H1 (cell line): ENCODE data around the gene PRLH. TPM values are rescaled to one million over a fixed set of nuclear protein-coding genes. Genes with fewer than 3 reads are reported as not detected.

Experiments used
- CTCF ChIA-PET: fragments of 300-600 bp; sonication (Branson Sonifier 250); formaldehyde crosslinking; loops from one replicate; lab custom pipeline; 2021; ENCODE audit not compliant: partially characterized antibody; lab: Charles Lee
- POLR2A ChIA-PET: fragments of 300-600 bp; sonication (Branson Sonifier 250); formaldehyde crosslinking; loops from one replicate; lab custom pipeline; 2021; ENCODE audit warnings: inconsistent platforms; ENCODE audit not compliant: partially characterized antibody; lab: Charles Lee
- DNase-seq, 2 experiments: peaks; one replicate each; pipeline versions ENCODE4 v3.0.0 to v3.0.0-alpha.2; 2010 to 2022; ENCODE audit warnings: low spot score in 2 of 2, low read depth in 1 of 2, mixed read lengths in 1 of 2
- FAIRE-seq: peaks from 2 replicates; lab custom pipeline; 2011; peaks lifted over from hg19 to GRCh38; lab: Jason Lieb, UNC
- H2AFZ ChIP-seq: 2 replicates; pipeline ENCODE4 v1.8.1; 2012; ENCODE audit warnings: low read length, inconsistent platforms
- H2AK5ac ChIP-seq: 2 replicates; pipeline ENCODE4 v1.6.1; 2013; ENCODE audit warnings: low read depth, low read length
- H2BK120ac ChIP-seq: replicated peaks from 2 replicates; pipeline ENCODE3; 2013; ENCODE audit warnings: low read depth, low read length, inconsistent platforms
- H2BK12ac ChIP-seq: 2 replicates; pipeline ENCODE4 v1.6.1; 2013; ENCODE audit warnings: low read depth, low read length
- H2BK15ac ChIP-seq: 2 replicates; pipeline ENCODE4 v1.6.1; 2013; ENCODE audit warnings: low read length
- H2BK20ac ChIP-seq: 2 replicates; pipeline ENCODE4 v1.6.1; 2013; ENCODE audit warnings: low read length
- H2BK5ac ChIP-seq: 2 replicates; pipeline ENCODE4 v1.6.1; 2013; ENCODE audit warnings: low read depth, low read length
- H3K14ac ChIP-seq: 2 replicates; pipeline ENCODE4 v1.6.1; 2013; ENCODE audit warnings: inconsistent platforms; ENCODE audit not compliant: insufficient read length
- H3K18ac ChIP-seq: 2 replicates; pipeline ENCODE4 v1.6.1; 2013; ENCODE audit warnings: low read length; ENCODE audit errors: extremely low read depth
- H3K23ac ChIP-seq: 2 replicates; pipeline ENCODE4 v1.6.1; 2013; ENCODE audit warnings: inconsistent platforms; ENCODE audit not compliant: insufficient read length
- H3K23me2 ChIP-seq: 2 replicates; pipeline ENCODE4 v1.6.1; 2013; ENCODE audit warnings: low read depth, low read length
- H3K27ac ChIP-seq: 2 replicates; pipeline ENCODE4 v1.6.1; 2011; ENCODE audit warnings: low read depth, low read length, inconsistent platforms
- H3K27me3 ChIP-seq, 4 experiments: replicated peaks in 1 of 4; 1 replicate in 1 of 4; 2 replicates in 3 of 4; pipeline versions ENCODE4 v1.6.1 to v1.8.1; 2011 to 2013; ENCODE audit warnings: low read length in 3 of 4, mild to moderate bottlenecking in 3 of 4, inconsistent platforms in 2 of 4, mixed read lengths in 2 of 4, moderate library complexity in 1 of 4; ENCODE audit not compliant: control insufficient read depth in 3 of 4, insufficient read depth in 3 of 4; ENCODE audit errors: extremely low read depth in 1 of 4
- H3K36me3 ChIP-seq, 4 experiments: 2 replicates each; pipeline versions ENCODE4 v1.6.1 to v1.8.1; 2011 to 2013; ENCODE audit warnings: mild to moderate bottlenecking in 4 of 4, low read length in 3 of 4, moderate library complexity in 2 of 4, control low read depth in 1 of 4, inconsistent platforms in 1 of 4; ENCODE audit not compliant: insufficient read depth in 4 of 4, control insufficient read depth in 2 of 4
- H3K4ac ChIP-seq: replicated peaks from 2 replicates; pipeline ENCODE3; 2013; ENCODE audit warnings: low read length, low read depth, mixed read lengths, inconsistent platforms; ENCODE audit not compliant: insufficient read length
- H3K4me1 ChIP-seq, 4 experiments: replicated peaks in 1 of 4; 1 replicate in 1 of 4; 2 replicates in 3 of 4; pipeline versions ENCODE4 v1.6.1 to v1.8.1; 2011 to 2013; ENCODE audit warnings: low read length in 3 of 4, inconsistent platforms in 2 of 4, mixed read lengths in 1 of 4; ENCODE audit not compliant: insufficient read depth in 4 of 4, control insufficient read depth in 3 of 4
- H3K4me2 ChIP-seq, 2 experiments: 2 replicates each; pipeline versions ENCODE4 v1.6.1 to v1.8.1; 2011 to 2013; ENCODE audit warnings: low read depth in 2 of 2, low read length in 2 of 2, control low read depth in 1 of 2, inconsistent platforms in 1 of 2, mild to moderate bottlenecking in 1 of 2; ENCODE audit not compliant: insufficient read depth in 1 of 2
- H3K4me3 ChIP-seq, 4 experiments: fragments of 200-600, 300-600 bp in 1 of 4; sonication (generic), shearing (Covaris generic), sonication (Bioruptor Twin) in 1 of 4; 2 replicates each; pipeline versions ENCODE4 v1.5.1 to v1.8.1; 2011 to 2016; ENCODE audit warnings: low read length in 4 of 4, low read depth in 3 of 4, control low read depth in 2 of 4, inconsistent platforms in 2 of 4, mild to moderate bottlenecking in 2 of 4, mixed read lengths in 1 of 4, moderate library complexity in 1 of 4; ENCODE audit not compliant: insufficient read depth in 2 of 4; ENCODE audit errors: extremely low read depth in 1 of 4
- H3K56ac ChIP-seq: replicated peaks from 2 replicates; pipeline ENCODE3; 2013; ENCODE audit warnings: low read depth, mild to moderate bottlenecking, mixed read lengths, low read length, inconsistent platforms; ENCODE audit not compliant: insufficient read length
- H3K79me1 ChIP-seq: 2 replicates; pipeline ENCODE4 v1.6.1; 2013; ENCODE audit warnings: low read depth, low read length, control low read depth
- H3K79me2 ChIP-seq, 2 experiments: 2 replicates each; pipeline versions ENCODE4 v1.6.1 to v1.8.1; 2012 to 2013; ENCODE audit warnings: low read length in 2 of 2, mild to moderate bottlenecking in 2 of 2, inconsistent platforms in 1 of 2; ENCODE audit not compliant: insufficient read depth in 2 of 2, control insufficient read depth in 1 of 2
- H3K9ac ChIP-seq, 4 experiments: replicated peaks in 1 of 4; 1 replicate in 1 of 4; 2 replicates in 3 of 4; pipeline versions ENCODE4 v1.6.1 to v1.8.1; 2011 to 2013; ENCODE audit warnings: low read depth in 3 of 4, low read length in 3 of 4, control low read depth in 2 of 4, mild to moderate bottlenecking in 2 of 4, moderate library complexity in 2 of 4, inconsistent platforms in 1 of 4; ENCODE audit errors: extremely low read depth in 1 of 4
- H3K9me3 ChIP-seq, 2 experiments: 2 replicates each; pipeline versions ENCODE4 v1.6.1 to v1.8.1; 2012 to 2013; ENCODE audit warnings: mild to moderate bottlenecking in 2 of 2, moderate library complexity in 2 of 2, control low read depth in 1 of 2, inconsistent platforms in 1 of 2, low read depth in 1 of 2, low read length in 1 of 2, mixed read lengths in 1 of 2; ENCODE audit not compliant: insufficient read depth in 2 of 2
- H4K20me1 ChIP-seq, 2 experiments: replicated peaks in 1 of 2; 2 replicates each; pipeline versions ENCODE3 to v1.8.1; 2011 to 2013; ENCODE audit warnings: inconsistent platforms in 2 of 2, low read length in 2 of 2, mild to moderate bottlenecking in 1 of 2; ENCODE audit not compliant: insufficient read depth in 2 of 2, control insufficient read depth in 1 of 2
- H4K5ac ChIP-seq: 2 replicates; pipeline ENCODE4 v1.6.1; 2013; ENCODE audit warnings: low read length, low read depth, mixed read lengths, inconsistent platforms; ENCODE audit not compliant: insufficient read length
- H4K8ac ChIP-seq: 2 replicates; pipeline ENCODE4 v1.8.0; 2013; ENCODE audit warnings: mild to moderate bottlenecking, moderate library complexity, low read length, inconsistent platforms; ENCODE audit not compliant: insufficient read depth; ENCODE audit errors: extremely low read depth
- H4K91ac ChIP-seq: replicated peaks from 2 replicates; pipeline ENCODE3; 2013; ENCODE audit warnings: low read length, mixed read lengths, inconsistent platforms; ENCODE audit not compliant: insufficient read length
- GTF2F1 ChIP-seq: IDR thresholded peaks from 2 replicates; pipeline ENCODE4 v1.6.1; 2012; ENCODE audit warnings: low read depth, low read length, improper control_type of control experiment, borderline replicate concordance
- KDM5A ChIP-seq: fragments of 200-600 bp; IDR thresholded peaks from 2 replicates; pipeline ENCODE4 v1.7.1; 2012; ENCODE audit warnings: mild to moderate bottlenecking, low read length, inconsistent platforms, mixed read lengths
- MAFK ChIP-seq: IDR thresholded peaks from 2 replicates; pipeline ENCODE4 v1.6.1; 2012; ENCODE audit warnings: low read depth, mild to moderate bottlenecking, improper control_type of control experiment, low read length
- NRF1 ChIP-seq: IDR thresholded peaks from 2 replicates; pipeline ENCODE4 v1.6.1; 2011; ENCODE audit warnings: mild to moderate bottlenecking, low read depth, low read length, improper control_type of control experiment
- RXRA ChIP-seq: IDR thresholded peaks from 2 replicates; pipeline ENCODE4 v1.6.1; 2011; ENCODE audit warnings: low read depth, mild to moderate bottlenecking, low read length, moderate library complexity; ENCODE audit not compliant: insufficient read depth
- SIN3A ChIP-seq, 2 experiments: IDR thresholded peaks in 1 of 2; conservative IDR thresholded peaks in 1 of 2; 2 replicates each; pipeline ENCODE4 v1.6.1; 2011 to 2012; ENCODE audit warnings: low read length in 2 of 2, improper control_type of control experiment in 1 of 2, low read depth in 1 of 2, mild to moderate bottlenecking in 1 of 2
- SIX5 ChIP-seq: IDR thresholded peaks from 2 replicates; pipeline ENCODE4 v1.6.1; 2011; ENCODE audit warnings: mild to moderate bottlenecking, low read depth, low read length
- SP2 ChIP-seq: IDR thresholded peaks from 2 replicates; pipeline ENCODE4 v1.6.1; 2012; ENCODE audit warnings: mild to moderate bottlenecking, low read length, inconsistent platforms
- WGBS, 2 experiments: shearing (Covaris generic) in 1 of 2; methylation state at CpG; one replicate each; pipeline versions ENCODE4 v1.1.6 to v1.1.7; 2013 to 2015; ENCODE audit warnings: low lambda C conversion rate in 2 of 2, mixed read lengths in 2 of 2, inconsistent platforms in 1 of 2, low coverage in 1 of 2, missing lambda C conversion rate in 1 of 2; ENCODE audit not compliant: insufficient replicate concordance in 2 of 2, insufficient coverage in 1 of 2, insufficient read length in 1 of 2; ENCODE audit errors: extremely low coverage in 1 of 2, missing lambda C conversion rate in 1 of 2; 5-methylcytosine and 5-hydroxymethylcytosine counted together
- polyA plus RNA-seq, 7 experiments: library from polyadenylated mRNA; depleted of rRNA in 3 of 7; stranded (reverse) in 5 of 7; unstranded in 2 of 7; fragments of >200 nt in 5 of 7; fragments of 200-250 nt in 2 of 7; gene quantifications; 1 replicate in 5 of 7; 2 replicates in 1 of 7; 4 replicates in 1 of 7; pipeline versions ENCODE4 v1.2.1 to v1.2.3, GENCODE V29; 2011 to 2013; ENCODE audit warnings: missing spikeins in 2 of 7, mixed read lengths in 2 of 7
- total RNA-seq: library from RNA; stranded (reverse); fragmentation: NEBNext Ultra II Directional; extraction: Animal tissue kit (Norgen Biotek cat#: 25700); gene quantifications from 2 replicates; pipeline ENCODE4 v1.2.1, GENCODE V29; 2021

The PRLH gene
- total and polyA plus RNA-seq, 2 of the 8 experiments (the other 6 are each of a cell fraction or from before 2014, with no cell fraction given) = not detected

DNA sequence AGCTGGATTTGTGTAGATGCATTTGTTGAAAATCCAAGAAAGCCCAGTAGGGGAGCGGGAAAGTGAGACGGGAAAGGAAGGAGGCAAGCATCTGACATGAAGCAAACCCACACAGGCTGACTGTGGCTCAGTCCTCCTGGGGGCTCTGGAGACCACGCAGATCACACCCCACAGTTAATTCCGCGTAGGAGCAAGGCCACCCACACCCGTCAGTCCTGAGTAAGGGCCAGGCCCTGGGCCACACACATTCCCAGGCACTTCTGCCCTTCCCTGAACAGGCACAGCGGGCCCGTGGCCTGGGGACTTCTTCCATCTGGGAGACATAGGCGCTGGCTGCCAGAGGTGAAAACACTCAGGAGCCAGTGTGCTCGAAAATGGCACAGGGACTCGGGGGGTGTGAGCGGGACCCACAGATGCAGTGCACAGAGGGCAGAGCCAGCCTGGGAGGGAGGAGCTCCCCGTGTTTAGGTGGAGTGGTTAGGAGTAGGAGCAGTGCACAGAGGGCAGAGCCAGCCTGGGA lies 19.4 kb upstream of the PRLH start:
- no peaks in the 10 kb centered on the region for H3K23me2 ChIP-seq
- no peaks in the 10 kb centered on the region; a peak in 1 of 7 replicates for H3K27me3 ChIP-seq
- no peak overlapping the region for H2AFZ ChIP-seq
- H2BK120ac ChIP-seq = no peak overlapping the region
- H2BK5ac ChIP-seq = no peak overlapping the region
- no peak overlapping the region for H3K56ac ChIP-seq
- H2BK15ac ChIP-seq = no peak overlapping the region
- WGBS, 2 experiments = 83% methylated on average over 13 of the region's 13 CpGs; no CpG with 5 or more reads in 1 of the 2 experiments
- no peak overlapping the region for H3K14ac ChIP-seq
- ChIA-PET CTCF (interaction anchor here (1.3 to 5.5 kb wide), 7 partner anchors 8 to 126 kb away, joined by 5 to 32 read pairs (median 8); no protein-coding TSS in a partner anchor), POLR2A (interaction anchor here (1.3 kb wide), 1 partner anchor 43 kb away, joined by 3 read pairs; no protein-coding TSS in a partner anchor)
- H3K9ac ChIP-seq = no peak overlapping the region
- no peak overlapping the region for H3K23ac ChIP-seq
- no peak overlapping the region for H3K4me3 ChIP-seq
- H4K5ac ChIP-seq = no peak overlapping the region
- H4K8ac ChIP-seq = no peak overlapping the region; the same call in 1 of the 2 replicates
- H4K91ac ChIP-seq = no peak overlapping the region
- DNase-seq = no peak
- no peak overlapping the region for H3K18ac ChIP-seq
- H3K79me1 ChIP-seq = no peaks in the 10 kb centered on the region; the same call in 1 of the 2 replicates
- H3K4me1 ChIP-seq = no peaks in the 10 kb centered on the region
- H2BK20ac ChIP-seq = no peak overlapping the region
- H3K4ac ChIP-seq = no peak overlapping the region
- H3K9me3 ChIP-seq = no peaks in the 10 kb centered on the region; a peak in 1 of 4 replicates
- no peak overlapping the region for H3K4me2 ChIP-seq
- no peak for FAIRE-seq
- H3K27ac ChIP-seq = no peak overlapping the region
- no peaks in the 10 kb centered on the region for H3K79me2 ChIP-seq
- TF ChIP-seq NRF1 (no peak), SP2 (no peak), SIN3A (conservative IDR thresholded peaks at IDR 0.05 in 1 of 2, IDR thresholded peaks at IDR 0.05 in 1 of 2; ENCODE audit: low read depth in 1 of 2, low read length in 2 of 2) (no peak), KDM5A (no peak), MAFK (no peak), GTF2F1 (no peak), SIX5 (no peak), RXRA (no peak)
- H2BK12ac ChIP-seq = 0 out of 2 replicates have a peak overlapping the region, but pooled peaks have one; percentile 17
- no peaks in the 10 kb centered on the region for H4K20me1 ChIP-seq
- no peak overlapping the region for H2AK5ac ChIP-seq
- peaks cover 0 to 3% (median 2%) of the 10 kb centered on the region in 4 experiments; a peak in 3 of 8 replicates for H3K36me3 ChIP-seq
